ENCODE measurements around the gene C1orf74.

GRCh38 chr1:209825591-209826434 lies 41.5 kb upstream of the C1orf74 start:
- TF ChIP-seq CTCF (IDR thresholded peaks at IDR 0.05; ENCODE audit: insufficient read depth, low read depth, low read length) (no peak), EZH2 (IDR thresholded peaks at IDR 0.05; ENCODE audit: insufficient read depth, low read length) (no peak)

Measured in astrocyte (in vitro differentiated cells and primary cell).